Measurements from ENCODE around the gene CBX8. TPM values are rescaled to one million over a fixed set of nuclear protein-coding genes. Genes with fewer than 3 reads are reported as not detected.

CBX8 gene
- total and polyA plus RNA-seq, 2 of the 8 experiments (the other 6 are each of a cell fraction or from before 2014, with no cell fraction given) = 0.09 to 2.1 TPM

DNA sequence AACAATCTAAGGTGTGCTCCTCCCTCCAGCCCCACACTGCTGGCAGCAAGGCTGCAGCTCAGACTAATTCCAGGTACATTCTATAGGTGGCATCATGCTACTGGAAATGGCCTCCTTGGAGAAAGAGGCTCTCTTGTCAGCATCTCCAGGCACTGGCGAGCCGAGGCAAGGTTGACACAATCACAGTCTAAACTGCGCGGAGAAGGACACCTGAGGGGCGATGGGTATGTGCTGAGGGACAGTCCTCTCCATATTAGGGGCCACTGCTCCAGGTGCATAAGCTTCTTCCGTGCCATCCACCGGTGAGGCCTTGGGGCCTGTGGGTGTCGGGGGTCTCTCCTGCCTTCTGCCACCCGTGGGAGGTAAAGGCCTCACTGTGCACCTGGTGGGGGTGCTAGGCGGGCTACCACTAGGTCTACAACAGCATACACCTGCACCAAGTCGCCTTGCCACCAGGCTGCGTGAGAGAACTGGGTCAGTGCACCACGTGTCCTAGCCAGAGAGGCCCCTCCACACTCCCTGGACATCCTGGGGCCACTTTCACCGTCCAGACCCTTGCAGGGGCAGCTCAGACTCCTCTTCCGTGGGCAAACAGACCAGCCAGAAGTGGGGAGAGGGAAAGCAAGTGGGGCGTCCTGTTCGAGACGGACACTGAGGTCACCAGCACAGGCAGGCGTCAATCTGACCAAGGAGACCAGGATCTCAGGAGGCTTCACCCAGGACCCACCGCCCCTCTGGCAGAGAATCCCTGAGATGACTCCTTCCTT is 12.1 kb upstream of the CBX8 start (continued):
- TF ChIP-seq, protein P1, sequence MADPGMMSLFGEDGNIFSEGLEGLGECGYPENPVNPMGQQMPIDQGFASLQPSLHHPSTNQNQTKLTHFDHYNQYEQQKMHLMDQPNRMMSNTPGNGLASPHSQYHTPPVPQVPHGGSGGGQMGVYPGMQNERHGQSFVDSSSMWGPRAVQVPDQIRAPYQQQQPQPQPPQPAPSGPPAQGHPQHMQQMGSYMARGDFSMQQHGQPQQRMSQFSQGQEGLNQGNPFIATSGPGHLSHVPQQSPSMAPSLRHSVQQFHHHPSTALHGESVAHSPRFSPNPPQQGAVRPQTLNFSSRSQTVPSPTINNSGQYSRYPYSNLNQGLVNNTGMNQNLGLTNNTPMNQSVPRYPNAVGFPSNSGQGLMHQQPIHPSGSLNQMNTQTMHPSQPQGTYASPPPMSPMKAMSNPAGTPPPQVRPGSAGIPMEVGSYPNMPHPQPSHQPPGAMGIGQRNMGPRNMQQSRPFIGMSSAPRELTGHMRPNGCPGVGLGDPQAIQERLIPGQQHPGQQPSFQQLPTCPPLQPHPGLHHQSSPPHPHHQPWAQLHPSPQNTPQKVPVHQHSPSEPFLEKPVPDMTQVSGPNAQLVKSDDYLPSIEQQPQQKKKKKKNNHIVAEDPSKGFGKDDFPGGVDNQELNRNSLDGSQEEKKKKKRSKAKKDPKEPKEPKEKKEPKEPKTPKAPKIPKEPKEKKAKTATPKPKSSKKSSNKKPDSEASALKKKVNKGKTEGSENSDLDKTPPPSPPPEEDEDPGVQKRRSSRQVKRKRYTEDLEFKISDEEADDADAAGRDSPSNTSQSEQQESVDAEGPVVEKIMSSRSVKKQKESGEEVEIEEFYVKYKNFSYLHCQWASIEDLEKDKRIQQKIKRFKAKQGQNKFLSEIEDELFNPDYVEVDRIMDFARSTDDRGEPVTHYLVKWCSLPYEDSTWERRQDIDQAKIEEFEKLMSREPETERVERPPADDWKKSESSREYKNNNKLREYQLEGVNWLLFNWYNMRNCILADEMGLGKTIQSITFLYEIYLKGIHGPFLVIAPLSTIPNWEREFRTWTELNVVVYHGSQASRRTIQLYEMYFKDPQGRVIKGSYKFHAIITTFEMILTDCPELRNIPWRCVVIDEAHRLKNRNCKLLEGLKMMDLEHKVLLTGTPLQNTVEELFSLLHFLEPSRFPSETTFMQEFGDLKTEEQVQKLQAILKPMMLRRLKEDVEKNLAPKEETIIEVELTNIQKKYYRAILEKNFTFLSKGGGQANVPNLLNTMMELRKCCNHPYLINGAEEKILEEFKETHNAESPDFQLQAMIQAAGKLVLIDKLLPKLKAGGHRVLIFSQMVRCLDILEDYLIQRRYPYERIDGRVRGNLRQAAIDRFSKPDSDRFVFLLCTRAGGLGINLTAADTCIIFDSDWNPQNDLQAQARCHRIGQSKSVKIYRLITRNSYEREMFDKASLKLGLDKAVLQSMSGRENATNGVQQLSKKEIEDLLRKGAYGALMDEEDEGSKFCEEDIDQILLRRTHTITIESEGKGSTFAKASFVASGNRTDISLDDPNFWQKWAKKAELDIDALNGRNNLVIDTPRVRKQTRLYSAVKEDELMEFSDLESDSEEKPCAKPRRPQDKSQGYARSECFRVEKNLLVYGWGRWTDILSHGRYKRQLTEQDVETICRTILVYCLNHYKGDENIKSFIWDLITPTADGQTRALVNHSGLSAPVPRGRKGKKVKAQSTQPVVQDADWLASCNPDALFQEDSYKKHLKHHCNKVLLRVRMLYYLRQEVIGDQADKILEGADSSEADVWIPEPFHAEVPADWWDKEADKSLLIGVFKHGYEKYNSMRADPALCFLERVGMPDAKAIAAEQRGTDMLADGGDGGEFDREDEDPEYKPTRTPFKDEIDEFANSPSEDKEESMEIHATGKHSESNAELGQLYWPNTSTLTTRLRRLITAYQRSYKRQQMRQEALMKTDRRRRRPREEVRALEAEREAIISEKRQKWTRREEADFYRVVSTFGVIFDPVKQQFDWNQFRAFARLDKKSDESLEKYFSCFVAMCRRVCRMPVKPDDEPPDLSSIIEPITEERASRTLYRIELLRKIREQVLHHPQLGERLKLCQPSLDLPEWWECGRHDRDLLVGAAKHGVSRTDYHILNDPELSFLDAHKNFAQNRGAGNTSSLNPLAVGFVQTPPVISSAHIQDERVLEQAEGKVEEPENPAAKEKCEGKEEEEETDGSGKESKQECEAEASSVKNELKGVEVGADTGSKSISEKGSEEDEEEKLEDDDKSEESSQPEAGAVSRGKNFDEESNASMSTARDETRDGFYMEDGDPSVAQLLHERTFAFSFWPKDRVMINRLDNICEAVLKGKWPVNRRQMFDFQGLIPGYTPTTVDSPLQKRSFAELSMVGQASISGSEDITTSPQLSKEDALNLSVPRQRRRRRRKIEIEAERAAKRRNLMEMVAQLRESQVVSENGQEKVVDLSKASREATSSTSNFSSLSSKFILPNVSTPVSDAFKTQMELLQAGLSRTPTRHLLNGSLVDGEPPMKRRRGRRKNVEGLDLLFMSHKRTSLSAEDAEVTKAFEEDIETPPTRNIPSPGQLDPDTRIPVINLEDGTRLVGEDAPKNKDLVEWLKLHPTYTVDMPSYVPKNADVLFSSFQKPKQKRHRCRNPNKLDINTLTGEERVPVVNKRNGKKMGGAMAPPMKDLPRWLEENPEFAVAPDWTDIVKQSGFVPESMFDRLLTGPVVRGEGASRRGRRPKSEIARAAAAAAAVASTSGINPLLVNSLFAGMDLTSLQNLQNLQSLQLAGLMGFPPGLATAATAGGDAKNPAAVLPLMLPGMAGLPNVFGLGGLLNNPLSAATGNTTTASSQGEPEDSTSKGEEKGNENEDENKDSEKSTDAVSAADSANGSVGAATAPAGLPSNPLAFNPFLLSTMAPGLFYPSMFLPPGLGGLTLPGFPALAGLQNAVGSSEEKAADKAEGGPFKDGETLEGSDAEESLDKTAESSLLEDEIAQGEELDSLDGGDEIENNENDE (IDR thresholded peaks at IDR 0.05; ENCODE audit: insufficient replicate concordance, low read length) = no peak
- TF ChIP-seq EGR1 (IDR thresholded peaks at IDR 0.05; ENCODE audit: borderline replicate concordance, low read depth, low read length) = no peak
- TF ChIP-seq SP2 (IDR thresholded peaks at IDR 0.05; ENCODE audit: low read length) = no peak
- no peak for TF ChIP-seq TAF7 (optimal IDR thresholded peaks at IDR 0.05; ENCODE audit: borderline replicate concordance, low read depth, low read length)
- no peak for TF ChIP-seq BACH1 (IDR thresholded peaks at IDR 0.05; ENCODE audit: low read length)
- TF ChIP-seq RBBP5 (IDR thresholded peaks at IDR 0.05; ENCODE audit: borderline replicate concordance, low read depth, low read length) = no peak
- no peak for TF ChIP-seq RXRA (IDR thresholded peaks at IDR 0.05; ENCODE audit: insufficient read depth, low read depth, low read length)

Measured in H1 (cell line).